GM21737 (cell line): ENCODE results near the gene IGF2BP2.
"Not testable (repeated sequence)": the region's sequence is repeated elsewhere in the genome, so short reads cannot be mapped to it uniquely, and the experiment has no call there.

Experiments used
- ATAC-seq: cut with Tn5 transposase; IDR thresholded peaks from one replicate; pipeline ENCODE4 v1.9.1; 2021; ENCODE audit warnings: mild to moderate bottlenecking, moderate library complexity; ENCODE audit not compliant: unreplicated experiment

Gene IGF2BP2

GRCh38 chr3:185678027-185678426 is 146.8 kb downstream of the IGF2BP2 start:
- no peak for ATAC-seq

- ATAC-seq = no peak
Measured at GRCh38 chr3:185677146-185677829, 147.6 kb downstream of the IGF2BP2 start.

GRCh38 chr3:185667574-185667973 is 157.3 kb downstream of the IGF2BP2 start:
- ATAC-seq = no peak

- ATAC-seq = no peak
Measured at GRCh38 chr3:185663929-185664328, 160.9 kb downstream of the IGF2BP2 start.

- ATAC-seq = no peak
Measured at GRCh38 chr3:185661772-185662171, 163.1 kb downstream of the IGF2BP2 start.

GRCh38 chr3:185661296-185661695 is 163.5 kb downstream of the IGF2BP2 start:
- ATAC-seq = not testable (repeated sequence)

GRCh38 chr3:185659942-185660921 is 164.6 kb downstream of the IGF2BP2 start:
- no peak for ATAC-seq

- no peak for ATAC-seq
Measured at GRCh38 chr3:185658943-185659342, 165.9 kb downstream of the IGF2BP2 start.

GRCh38 chr3:185658504-185658912 is 166.3 kb downstream of the IGF2BP2 start:
- no peak for ATAC-seq

GRCh38 chr3:185657691-185658503 is 166.9 kb downstream of the IGF2BP2 start:
- ATAC-seq = no peak

- no peak for ATAC-seq
Measured at GRCh38 chr3:185657211-185657610, 167.6 kb downstream of the IGF2BP2 start.

- ATAC-seq = no peak
Measured at GRCh38 chr3:185656321-185656840, 168.5 kb downstream of the IGF2BP2 start.

GRCh38 chr3:185655426-185656320 is 169.2 kb downstream of the IGF2BP2 start:
- no peak for ATAC-seq

- no peak for ATAC-seq
Measured at GRCh38 chr3:185654758-185655145, 170.1 kb downstream of the IGF2BP2 start.

- ATAC-seq = no peak
Measured at GRCh38 chr3:185653949-185654757, 170.7 kb downstream of the IGF2BP2 start.

GRCh38 chr3:185651971-185652370 is 172.9 kb downstream of the IGF2BP2 start:
- no peak for ATAC-seq

GRCh38 chr3:185649414-185649813 is 175.4 kb downstream of the IGF2BP2 start:
- ATAC-seq = no peak

GRCh38 chr3:185648396-185648795 is 176.4 kb downstream of the IGF2BP2 start:
- ATAC-seq = no peak

- no peak for ATAC-seq
Measured at GRCh38 chr3:185647880-185648210, 177.0 kb downstream of the IGF2BP2 start.
